Calu3 (cell line): ENCODE results near the gene DYRK2. TPM values are rescaled to one million over a fixed set of nuclear protein-coding genes. Genes with fewer than 3 reads are reported as not detected.

ENCODE experiments used
- BruUV-seq: library from RNA; stranded (reverse); fragments of 400-500 nt; replicated peaks from 2 replicates; lab custom pipeline; 2021; lab: Mats Ljungman, UMichigan
- CTCF ChIA-PET: fragments of 300-600 bp; sonication (Branson Sonifier 250); formaldehyde crosslinking; loops from one replicate; lab custom pipeline; 2022; ENCODE audit warnings: antibody characterized with exemption; lab: Charles Lee
- DNase-seq: peaks from one replicate; pipeline ENCODE4 v3.0.0; 2022
- H3K27ac Mint-ChIP-seq: one replicate; pipeline ENCODE4 v1.8.0; 2022; ENCODE audit warnings: mixed read lengths; ENCODE audit not compliant: unreplicated experiment
- H3K27me3 Mint-ChIP-seq: one replicate; pipeline ENCODE4 v1.8.0; 2022; ENCODE audit warnings: mixed read lengths; ENCODE audit not compliant: unreplicated experiment
- H3K36me3 Mint-ChIP-seq: one replicate; pipeline ENCODE4 v1.8.0; 2022; ENCODE audit warnings: mild to moderate bottlenecking, moderate library complexity, mixed read lengths; ENCODE audit not compliant: insufficient read depth, unreplicated experiment
- H3K4me1 Mint-ChIP-seq: one replicate; pipeline ENCODE4 v1.8.0; 2022; ENCODE audit warnings: mild to moderate bottlenecking, low read depth, mixed read lengths; ENCODE audit not compliant: unreplicated experiment
- H3K4me3 Mint-ChIP-seq: one replicate; pipeline ENCODE4 v1.8.0; 2022; ENCODE audit warnings: mild to moderate bottlenecking, low read depth, moderate library complexity, mixed read lengths; ENCODE audit not compliant: unreplicated experiment
- H3K9me3 Mint-ChIP-seq: one replicate; pipeline ENCODE4 v1.8.0; 2022; ENCODE audit warnings: low read depth, mixed read lengths; ENCODE audit not compliant: unreplicated experiment
- intact Hi-C: fragments of 100-400 bp; cut with micrococcal nuclease; formaldehyde crosslinking; loops from one replicate; pipeline ENCODE4 v1.10.0; 2022; ENCODE audit not compliant: unreplicated experiment
- total RNA-seq: library from RNA; stranded (reverse); gene quantifications from 2 replicates; pipeline ENCODE4 v1.2.3, GENCODE V29; 2022
- TF ChIP-seq, protein P1 (sequence below): fragments of 200-600 bp; IDR thresholded peaks from one replicate; pipeline ENCODE4 v1.8.0; 2022; ENCODE audit warnings: antibody characterized with exemption; ENCODE audit not compliant: unreplicated experiment

The DYRK2 gene
- total RNA-seq, 1 experiment from 2014 or later: 62.3 TPM

DNA sequence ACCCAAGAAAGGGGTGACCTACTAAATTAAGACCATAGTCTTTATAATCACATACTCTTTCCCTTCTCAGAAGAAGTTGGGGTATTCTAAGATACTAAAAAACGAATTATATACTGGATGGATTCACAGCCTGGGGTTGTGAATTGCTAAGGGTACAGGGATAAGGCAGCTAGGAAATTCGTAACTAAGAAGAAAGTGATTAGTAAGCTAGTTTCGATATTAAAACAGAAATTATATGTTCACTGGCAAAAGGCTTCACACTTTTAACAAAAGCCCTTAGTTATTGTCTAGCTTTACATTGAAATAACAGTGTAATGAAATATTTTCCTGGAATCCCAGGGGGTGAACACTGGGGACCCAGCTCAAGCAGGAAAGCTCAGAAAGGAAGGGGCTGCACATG lies 35.5 kb upstream of the DYRK2 start:
- Mint-ChIP-seq H3K27me3 (no peaks in the 10 kb centered on the region), H3K4me3 (no peak overlapping the region), H3K9me3 (no peaks in the 10 kb centered on the region), H3K36me3 (no peaks in the 10 kb centered on the region), H3K27ac (no peak overlapping the region), H3K4me1 (no peaks in the 10 kb centered on the region)
- CTCF ChIA-PET: no interaction called here
- intact Hi-C loops: no loop called here
- BruUV-seq: no TSS peak
- TF ChIP-seq, protein P1, sequence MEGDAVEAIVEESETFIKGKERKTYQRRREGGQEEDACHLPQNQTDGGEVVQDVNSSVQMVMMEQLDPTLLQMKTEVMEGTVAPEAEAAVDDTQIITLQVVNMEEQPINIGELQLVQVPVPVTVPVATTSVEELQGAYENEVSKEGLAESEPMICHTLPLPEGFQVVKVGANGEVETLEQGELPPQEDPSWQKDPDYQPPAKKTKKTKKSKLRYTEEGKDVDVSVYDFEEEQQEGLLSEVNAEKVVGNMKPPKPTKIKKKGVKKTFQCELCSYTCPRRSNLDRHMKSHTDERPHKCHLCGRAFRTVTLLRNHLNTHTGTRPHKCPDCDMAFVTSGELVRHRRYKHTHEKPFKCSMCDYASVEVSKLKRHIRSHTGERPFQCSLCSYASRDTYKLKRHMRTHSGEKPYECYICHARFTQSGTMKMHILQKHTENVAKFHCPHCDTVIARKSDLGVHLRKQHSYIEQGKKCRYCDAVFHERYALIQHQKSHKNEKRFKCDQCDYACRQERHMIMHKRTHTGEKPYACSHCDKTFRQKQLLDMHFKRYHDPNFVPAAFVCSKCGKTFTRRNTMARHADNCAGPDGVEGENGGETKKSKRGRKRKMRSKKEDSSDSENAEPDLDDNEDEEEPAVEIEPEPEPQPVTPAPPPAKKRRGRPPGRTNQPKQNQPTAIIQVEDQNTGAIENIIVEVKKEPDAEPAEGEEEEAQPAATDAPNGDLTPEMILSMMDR: no peak
- no peak for DNase-seq

DNA sequence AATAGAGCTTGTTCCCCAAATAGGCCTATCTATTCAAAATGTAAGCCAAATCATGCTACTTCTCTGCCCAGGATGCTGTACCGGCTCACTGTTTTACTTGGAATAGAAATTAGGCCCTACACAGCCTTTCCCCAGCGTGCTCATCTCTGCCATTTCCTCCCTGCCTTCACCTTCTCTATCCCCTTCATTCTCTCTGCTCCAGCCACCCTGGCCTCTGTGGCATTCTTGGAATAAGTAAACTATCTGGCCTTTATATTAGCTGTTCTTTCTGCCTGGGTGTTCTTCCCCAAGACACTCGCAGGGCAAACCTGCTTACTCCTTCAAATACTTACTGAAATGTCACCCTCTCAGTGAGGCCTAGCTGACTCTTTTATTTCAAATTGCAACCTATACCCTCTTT lies 30.9 kb upstream of the DYRK2 start:
- Mint-ChIP-seq H3K4me3 (no peak overlapping the region), H3K36me3 (no peaks in the 10 kb centered on the region), H3K4me1 (no peaks in the 10 kb centered on the region), H3K27me3 (no peaks in the 10 kb centered on the region), H3K9me3 (no peaks in the 10 kb centered on the region), H3K27ac (no peak overlapping the region)
- no TSS peak for BruUV-seq
- intact Hi-C loops: no loop called here
- no peak for DNase-seq
- CTCF ChIA-PET: no interaction called here
- TF ChIP-seq, protein P1: no peak

DNA sequence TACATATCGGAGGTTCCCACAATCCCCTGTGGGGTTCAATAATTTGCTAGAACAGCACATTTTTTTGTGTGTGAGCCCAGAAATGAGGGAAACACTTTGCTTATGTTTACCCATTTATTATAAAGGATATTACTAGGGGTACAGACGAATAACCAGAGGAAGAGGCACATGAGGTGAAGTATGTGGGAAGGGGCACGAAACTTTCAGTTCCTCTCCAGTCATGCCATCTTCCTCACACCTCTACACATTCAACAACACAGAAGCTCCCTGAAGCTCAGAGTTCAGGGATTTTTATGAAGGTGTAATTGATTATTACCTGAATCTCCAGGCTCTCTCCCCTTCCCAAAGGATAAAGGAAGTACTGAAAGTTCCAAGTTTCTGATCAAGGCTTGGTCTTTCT lies 30.2 kb upstream of the DYRK2 start:
- BruUV-seq: no TSS peak

DNA sequence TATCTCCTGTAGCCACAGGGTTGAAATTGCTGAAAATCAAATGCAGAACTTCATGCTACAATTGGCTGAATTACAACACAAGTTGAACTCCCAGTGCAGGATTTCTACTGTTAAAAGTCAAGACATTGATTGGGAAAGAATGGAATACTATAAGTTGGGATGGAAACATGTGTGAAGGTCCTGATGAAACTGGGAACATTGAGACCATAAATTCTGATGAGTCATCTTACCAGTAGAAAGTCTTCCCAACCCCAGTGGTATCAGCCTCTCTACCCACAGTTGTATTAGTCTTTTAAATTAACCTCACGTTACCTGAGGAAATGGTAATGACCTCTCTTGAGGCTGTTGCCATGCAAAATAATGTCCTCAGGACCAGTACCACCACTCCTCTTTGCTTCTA lies 27.4 kb upstream of the DYRK2 start:
- intact Hi-C loops: no loop called here
- no peaks in the 10 kb centered on the region for H3K9me3 Mint-ChIP-seq
- CTCF ChIA-PET: no interaction called here
- no peak overlapping the region for H3K4me3 Mint-ChIP-seq
- H3K36me3 Mint-ChIP-seq: no peaks in the 10 kb centered on the region
- H3K27me3 Mint-ChIP-seq: no peaks in the 10 kb centered on the region
- BruUV-seq: no TSS peak
- DNase-seq: no peak
- no peaks in the 10 kb centered on the region for H3K4me1 Mint-ChIP-seq
- H3K27ac Mint-ChIP-seq: no peak overlapping the region
- TF ChIP-seq, protein P1: no peak

More for the DNA sequence above, 30.2 kb upstream of the DYRK2 start:
- H3K4me3 Mint-ChIP-seq: no peak overlapping the region
- intact Hi-C loops: no loop called here
- H3K27me3 Mint-ChIP-seq: no peaks in the 10 kb centered on the region
- no peaks in the 10 kb centered on the region for H3K36me3 Mint-ChIP-seq
- CTCF ChIA-PET: no interaction called here
- TF ChIP-seq, protein P1: no peak
- H3K27ac Mint-ChIP-seq: no peak overlapping the region
- no peaks in the 10 kb centered on the region for H3K4me1 Mint-ChIP-seq
- H3K9me3 Mint-ChIP-seq: no peaks in the 10 kb centered on the region
- DNase-seq: no peak
